Adrenal gland (tissue), 12 donors: Measurements from ENCODE around the gene C1orf174. TPM values are rescaled to one million over a fixed set of nuclear protein-coding genes. Genes with fewer than 3 reads are reported as not detected.

Source experiments
- DNase-seq, 7 donors: peaks; one replicate each; pipeline ENCODE4 v3.0.0-alpha.2; 2019 to 2020
- H3K27ac ChIP-seq, 5 donors: fragments of 200-600 bp; sonication (generic) in 4 of 5; 1 replicate in 3 of 5; 2 replicates in 2 of 5; pipeline versions ENCODE4 v1.5.1 to v1.8.0; 2016 to 2020; ENCODE audit warnings: mild to moderate bottlenecking in 1 of 5
- H3K27me3 ChIP-seq: fragments of 200-600 bp; 2 replicates; pipeline ENCODE4 v1.8.0; 2021
- H3K36me3 ChIP-seq, 2 donors: fragments of 200-600 bp; replicated peaks in 1 of 2; 1 replicate in 1 of 2; 2 replicates in 1 of 2; pipeline versions ENCODE4 v1.5.1 to v1.8.0; 2018 to 2022
- H3K4me1 ChIP-seq, 2 donors: fragments of 200-600 bp; replicated peaks in 1 of 2; 1 replicate in 1 of 2; 2 replicates in 1 of 2; pipeline versions ENCODE4 v1.5.1 to v1.8.0; 2018 to 2021
- H3K4me3 ChIP-seq, 4 donors: fragments of 200-600 bp; sonication (generic) in 3 of 4; one replicate each; pipeline ENCODE4 v1.5.1; 2016 to 2018
- H3K9me3 ChIP-seq, 3 donors: fragments of 200-600 bp; sonication (generic) in 1 of 3; replicated peaks in 1 of 3; 1 replicate in 2 of 3; 2 replicates in 1 of 3; pipeline versions ENCODE4 v1.5.1 to v1.8.0; 2016 to 2021
- POLR2A ChIP-seq, 2 donors: fragments of 450-650 bp; IDR thresholded peaks; one replicate each; pipeline ENCODE4 v1.6.1; 2017; ENCODE audit warnings: antibody characterized with exemption in 2 of 2, mild to moderate bottlenecking in 2 of 2, moderate library complexity in 1 of 2
- WGBS, 4 donors: extraction: QIAGEN DNeasy Blood & Tissue Kit in 2 of 4; methylation state at CpG; one replicate each; pipeline versions ENCODE4 v1.1.5 to v1.1.7; 2013 to 2017; 5-methylcytosine and 5-hydroxymethylcytosine counted together
- intact Hi-C, 2 donors: fragments of 100-400 bp; cut with DNase I; formaldehyde crosslinking; loops; one replicate each; pipeline versions ENCODE4 v1.14.1 to v1.15.0; 2022 to 2023
- polyA plus RNA-seq, 3 donors: library from polyadenylated mRNA; stranded (reverse); fragments of 200-250 nt in 2 of 3; fragments of 350-450 nt in 1 of 3; fragmentation: Illumina TruSeq in 1 of 3; extraction: RNeasy Lipid Tissue Mini Kit (QIAGEN cat#74804) in 1 of 3; gene quantifications; one replicate each; pipeline ENCODE4 v1.2.3, GENCODE V29; 2013 to 2014
- total RNA-seq, 9 donors: library from RNA; depleted of rRNA in 4 of 9; stranded (reverse); fragments of >200 nt in 4 of 9; fragments of 120-200 nt in 1 of 9; fragmentation: NEBNext Ultra II Directional in 1 of 9; extraction: Animal tissue kit (Norgen Biotek cat#: 25700) in 1 of 9; gene quantifications; one replicate each; pipeline versions ENCODE4 v1.1.0 to v1.2.4, GENCODE V29; 2013 to 2023
- TF ChIP-seq, protein P1 (sequence below), 6 experiments: fragments of 450-650 bp in 4 of 6; fragments of 200-600 bp in 2 of 6; sonication (generic) in 1 of 6; IDR thresholded peaks; 1 replicate in 5 of 6; 2 replicates in 1 of 6; pipeline versions ENCODE4 v1.5.1 to v1.8.0; 2016 to 2021; ENCODE audit warnings: antibody characterized with exemption in 6 of 6, mild to moderate bottlenecking in 2 of 6, moderate library complexity in 1 of 6
- donor health status: healthy with polysubstance abuse.
- donor health status: Bipolar disorder and iron deficiency.
- donor health status: DM: yes; HTN: yes; CAD: no.
- donor health status: DM: no; HTN: no; CAD: no.
- donor health status: DM: no; HTN: no; CAD: no.
- donor health status: DM: yes; HTN: yes; CAD: no.

C1orf174 gene
- total and polyA plus RNA-seq, 12 donors, result 11.5 to 28.0 (median 19.0) TPM

GRCh38 chr1:3907031-3907534 is 7.0 kb upstream of the C1orf174 start:
- TF ChIP-seq, protein P1, sequence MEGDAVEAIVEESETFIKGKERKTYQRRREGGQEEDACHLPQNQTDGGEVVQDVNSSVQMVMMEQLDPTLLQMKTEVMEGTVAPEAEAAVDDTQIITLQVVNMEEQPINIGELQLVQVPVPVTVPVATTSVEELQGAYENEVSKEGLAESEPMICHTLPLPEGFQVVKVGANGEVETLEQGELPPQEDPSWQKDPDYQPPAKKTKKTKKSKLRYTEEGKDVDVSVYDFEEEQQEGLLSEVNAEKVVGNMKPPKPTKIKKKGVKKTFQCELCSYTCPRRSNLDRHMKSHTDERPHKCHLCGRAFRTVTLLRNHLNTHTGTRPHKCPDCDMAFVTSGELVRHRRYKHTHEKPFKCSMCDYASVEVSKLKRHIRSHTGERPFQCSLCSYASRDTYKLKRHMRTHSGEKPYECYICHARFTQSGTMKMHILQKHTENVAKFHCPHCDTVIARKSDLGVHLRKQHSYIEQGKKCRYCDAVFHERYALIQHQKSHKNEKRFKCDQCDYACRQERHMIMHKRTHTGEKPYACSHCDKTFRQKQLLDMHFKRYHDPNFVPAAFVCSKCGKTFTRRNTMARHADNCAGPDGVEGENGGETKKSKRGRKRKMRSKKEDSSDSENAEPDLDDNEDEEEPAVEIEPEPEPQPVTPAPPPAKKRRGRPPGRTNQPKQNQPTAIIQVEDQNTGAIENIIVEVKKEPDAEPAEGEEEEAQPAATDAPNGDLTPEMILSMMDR (IDR thresholded peaks at IDR 0.05), result no peak
- no peak for TF ChIP-seq POLR2A (IDR thresholded peaks at IDR 0.05)
- peaks cover 4% of the 10 kb centered on the region for H3K27me3 ChIP-seq
- WGBS, 4 donors, result 47 to 56% (median 50%) methylated on average over 14 to 22 of the region's 22 CpGs
- H3K4me1 ChIP-seq, result no peaks in the 10 kb centered on the region
- H3K27ac ChIP-seq, result no peak overlapping the region
- no peaks in the 10 kb centered on the region for H3K36me3 ChIP-seq
- no peak overlapping the region for H3K4me3 ChIP-seq
- DNase-seq, result no peak
- intact Hi-C loops, result no loop called here
- no peaks in the 10 kb centered on the region for H3K9me3 ChIP-seq

- Histone ChIP-seq H3K4me1 (no peaks in the 10 kb centered on the region), H3K9me3 (no peaks in the 10 kb centered on the region), H3K4me3 (no peak overlapping the region), H3K27ac (no peak overlapping the region), H3K27me3 (peaks cover 3% of the 10 kb centered on the region), H3K36me3 (no peaks in the 10 kb centered on the region)
- intact Hi-C loops, result no loop called here
- DNase-seq, result no peak
- TF ChIP-seq, protein P1 (IDR thresholded peaks at IDR 0.05), result no peak
- no peak for TF ChIP-seq POLR2A (IDR thresholded peaks at IDR 0.05)
- 70 to 84% (median 81%) methylated on average over 6 to 11 of the region's 11 CpGs for WGBS, 4 donors
Measured at GRCh38 chr1:3906672-3907020, 6.6 kb upstream of the C1orf174 start.

DNA sequence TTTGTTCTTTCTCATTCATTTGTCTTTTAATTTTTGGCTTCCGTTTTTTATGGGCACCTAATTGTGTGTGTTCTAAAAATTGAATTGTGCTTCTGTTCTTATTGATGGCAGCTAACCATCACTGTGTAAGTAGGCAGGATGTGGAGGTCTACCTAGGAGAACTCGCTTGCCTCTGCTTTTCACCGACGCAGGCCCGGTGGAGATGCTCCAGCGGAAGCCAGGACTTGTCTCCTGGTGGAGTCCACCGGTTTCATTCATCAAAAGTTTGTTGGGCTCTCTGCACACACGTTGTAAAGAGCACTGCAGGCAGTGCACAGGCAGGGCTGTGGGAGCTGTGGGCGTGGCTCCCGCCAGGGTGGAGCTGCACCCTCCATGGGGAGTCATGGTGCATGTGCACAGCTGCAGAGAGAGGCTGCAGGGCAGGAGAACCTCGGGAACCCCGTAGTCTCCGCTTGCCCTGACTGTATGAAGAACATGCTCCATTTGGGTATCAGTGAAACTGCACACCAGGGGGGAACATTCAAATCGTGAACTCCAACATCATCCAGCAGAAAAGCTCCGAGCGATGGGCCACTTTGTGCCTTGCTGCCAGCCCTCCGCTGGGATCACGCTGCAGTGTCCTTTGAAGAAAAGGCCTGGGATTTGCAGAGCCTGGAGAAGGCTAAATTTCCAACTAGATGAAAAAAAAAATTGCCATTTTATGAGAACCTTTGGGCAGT is 6.0 kb upstream of the C1orf174 start:
- WGBS, 4 donors, result 87 to 88% (median 88%) methylated on average over 16 to 18 of the region's 18 CpGs
- no peaks in the 10 kb centered on the region for H3K4me1 ChIP-seq
- intact Hi-C loops, result no loop called here
- no peaks in the 10 kb centered on the region for H3K36me3 ChIP-seq
- no peaks in the 10 kb centered on the region for H3K27me3 ChIP-seq
- DNase-seq, result no peak
- no peak overlapping the region for H3K4me3 ChIP-seq
- no peak for TF ChIP-seq POLR2A (IDR thresholded peaks at IDR 0.05)
- TF ChIP-seq, protein P1 (IDR thresholded peaks at IDR 0.05), result no peak
- H3K9me3 ChIP-seq, result no peaks in the 10 kb centered on the region
- no peak overlapping the region for H3K27ac ChIP-seq

DNA sequence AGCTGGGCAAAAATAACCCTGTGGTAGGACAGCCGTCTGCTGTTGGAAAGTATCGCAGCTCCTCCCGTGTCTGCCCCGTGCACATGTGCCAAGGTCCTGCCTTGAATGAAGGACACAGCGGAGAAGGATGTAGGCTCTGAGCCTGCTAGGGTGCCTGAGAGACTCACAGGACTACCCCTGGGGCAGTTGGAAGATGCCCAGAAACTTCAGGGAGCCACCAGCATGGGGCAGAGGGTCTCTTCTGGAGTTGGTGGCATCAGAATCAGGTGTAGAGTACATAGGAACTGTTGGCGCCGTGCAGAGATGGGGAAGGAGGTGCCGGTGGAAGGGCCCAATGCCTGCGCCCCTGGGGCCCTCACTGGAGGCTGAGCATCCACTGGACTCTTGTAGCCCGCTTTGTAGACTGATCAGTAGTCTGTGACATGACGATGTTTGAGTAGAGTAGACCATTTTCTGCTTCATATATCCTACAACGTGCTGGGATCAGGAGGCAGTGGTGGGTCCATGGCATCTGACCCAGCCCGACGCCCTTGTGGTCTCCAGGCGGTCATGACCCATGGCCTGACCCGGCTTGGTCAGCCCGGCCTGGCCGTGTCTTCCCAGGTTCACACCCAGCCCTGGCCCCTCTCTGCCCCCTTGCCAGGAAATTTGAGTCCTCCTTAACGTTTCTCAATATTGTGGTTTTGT is 5.3 kb upstream of the C1orf174 start:
- TF ChIP-seq, protein P1 (IDR thresholded peaks at IDR 0.05), result no peak
- no peak for TF ChIP-seq POLR2A (IDR thresholded peaks at IDR 0.05)
- intact Hi-C loops, result no loop called here
- Histone ChIP-seq H3K9me3 (no peaks in the 10 kb centered on the region), H3K27me3 (no peaks in the 10 kb centered on the region), H3K4me3 (no peak overlapping the region), H3K36me3 (no peaks in the 10 kb centered on the region), H3K4me1 (no peaks in the 10 kb centered on the region), H3K27ac (no peak overlapping the region)
- no peak for DNase-seq
- WGBS, 4 donors, result 85 to 87% (median 85%) methylated on average over 17 to 19 of the region's 19 CpGs
